ENCODE measurements around the gene MYH11.

Gene MYH11

DNA sequence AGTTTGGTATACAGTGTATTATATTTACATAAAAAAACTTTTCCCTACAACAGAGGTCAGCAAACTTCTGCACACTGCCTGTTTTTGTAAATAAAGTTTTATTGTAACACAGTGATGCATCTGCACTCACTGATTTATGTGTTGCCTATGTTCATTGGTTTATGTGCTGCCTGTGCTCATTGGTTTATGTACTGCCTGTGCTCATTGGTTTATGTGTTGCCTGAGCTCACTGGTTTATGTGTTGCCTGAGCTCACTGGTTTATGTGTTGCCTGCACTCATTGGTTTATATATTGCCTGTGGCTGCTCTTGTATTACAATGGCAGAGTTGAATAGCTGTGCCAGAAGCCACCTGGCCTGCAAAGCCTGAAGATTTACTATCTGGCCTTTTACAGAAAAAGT lies 81.6 kb downstream of the MYH11 start:
- no peak for DNase-seq

- no peak for DNase-seq
Measured at GRCh38 chr16:15773968-15774367, 82.9 kb downstream of the MYH11 start.

DNA sequence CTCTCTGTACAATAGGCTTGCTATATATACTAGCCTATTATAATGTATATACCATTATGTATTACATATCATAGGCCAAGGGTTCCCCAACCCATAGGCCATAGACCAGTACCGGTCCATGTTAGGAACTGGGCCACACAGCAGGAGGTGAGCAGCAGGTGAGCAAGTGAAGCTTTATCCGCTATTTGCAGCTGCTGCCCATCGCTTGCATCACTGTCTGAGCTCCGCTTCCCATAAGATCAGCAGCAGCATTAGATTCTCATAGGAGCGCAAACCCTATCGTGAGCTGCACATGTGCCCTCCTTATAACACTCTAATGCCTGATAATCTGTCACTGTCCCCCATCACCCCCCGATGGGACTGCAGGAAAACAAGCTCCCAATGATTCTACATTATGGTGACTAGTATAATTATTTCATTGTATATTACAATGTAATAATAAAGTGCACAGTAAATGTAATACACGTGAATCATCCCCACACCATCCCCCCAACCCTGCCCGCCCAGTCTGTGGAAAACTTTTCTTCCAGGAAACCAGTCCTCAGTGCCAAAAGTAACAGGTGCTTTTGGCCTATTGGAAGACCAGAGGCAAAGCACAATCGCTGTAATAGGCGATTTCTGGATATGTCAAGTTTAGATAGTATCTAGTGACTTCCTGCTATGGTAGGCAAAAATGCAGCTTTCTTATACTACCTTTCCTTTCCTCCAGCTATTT lies 84.1 kb downstream of the MYH11 start:
- no peak for DNase-seq

DNA sequence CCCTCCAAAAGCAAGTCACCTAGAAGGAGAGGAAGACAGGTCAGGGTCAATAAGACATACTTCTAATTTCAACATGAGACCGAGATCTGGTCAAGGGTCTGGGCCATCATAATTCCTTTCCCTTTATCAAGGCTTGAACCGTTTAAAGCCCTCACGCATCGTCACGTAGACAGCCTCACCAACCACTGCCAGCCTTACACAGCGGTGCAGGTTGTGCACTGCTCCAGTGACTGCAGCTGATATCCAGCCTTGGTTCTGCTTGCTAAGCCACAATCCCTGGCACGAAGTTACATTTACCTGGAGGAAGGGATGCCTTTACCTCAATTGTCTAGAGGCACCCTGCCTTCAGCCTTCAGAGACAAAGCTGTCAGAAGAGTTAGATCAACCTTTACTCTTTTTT lies 85.1 kb downstream of the MYH11 start:
- DNase-seq, result no peak

GRCh38 chr16:15770512-15770911 lies 86.3 kb downstream of the MYH11 start:
- DNase-seq, result no peak

DNA sequence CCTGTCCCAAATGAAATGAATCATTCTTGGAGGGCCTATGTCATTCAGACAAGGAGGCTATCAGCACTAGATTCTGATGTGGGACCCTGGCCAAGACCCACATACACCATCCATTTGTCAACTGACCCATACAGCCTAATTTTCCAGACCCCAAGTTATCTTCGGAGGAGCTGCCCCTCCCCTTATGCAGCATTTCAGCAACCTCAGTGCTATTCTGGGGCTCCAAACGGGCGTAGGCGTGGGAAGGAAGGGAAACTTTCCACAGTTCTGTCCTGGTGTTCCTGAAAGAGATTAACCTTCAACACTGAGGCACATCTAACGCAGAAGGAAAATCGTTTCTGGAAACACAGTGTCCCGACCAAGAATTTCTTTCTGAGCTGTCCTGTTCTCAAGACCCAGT lies 86.7 kb downstream of the MYH11 start:
- DNase-seq, result no peak

GRCh38 chr16:15769239-15769638 lies 87.6 kb downstream of the MYH11 start:
- no peak for DNase-seq

- DNase-seq, result no peak
Measured at GRCh38 chr16:15768201-15768600, 88.6 kb downstream of the MYH11 start.

GRCh38 chr16:15766918-15767317 lies 89.9 kb downstream of the MYH11 start:
- DNase-seq, result no peak

- DNase-seq, result peak; percentile 2
Measured at GRCh38 chr16:15765880-15766279, 90.9 kb downstream of the MYH11 start.

DNA sequence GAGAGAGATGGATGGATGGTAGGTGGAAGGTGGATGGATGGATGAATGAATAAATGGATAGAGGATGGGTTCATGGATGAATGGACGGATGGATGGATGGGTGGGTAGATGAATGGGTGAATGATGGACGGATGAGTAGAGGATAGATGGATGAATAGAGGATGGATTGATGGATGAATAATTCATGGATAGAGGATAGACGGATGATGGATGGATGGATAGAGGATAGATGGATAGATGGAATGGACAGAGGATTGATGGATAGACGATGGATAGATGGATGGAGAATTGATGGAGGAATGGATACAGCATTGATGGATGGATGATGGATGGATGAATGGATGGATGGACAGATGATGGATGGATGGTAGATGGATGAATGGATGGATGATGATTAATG lies 91.7 kb downstream of the MYH11 start:
- DNase-seq, result no peak

DNA sequence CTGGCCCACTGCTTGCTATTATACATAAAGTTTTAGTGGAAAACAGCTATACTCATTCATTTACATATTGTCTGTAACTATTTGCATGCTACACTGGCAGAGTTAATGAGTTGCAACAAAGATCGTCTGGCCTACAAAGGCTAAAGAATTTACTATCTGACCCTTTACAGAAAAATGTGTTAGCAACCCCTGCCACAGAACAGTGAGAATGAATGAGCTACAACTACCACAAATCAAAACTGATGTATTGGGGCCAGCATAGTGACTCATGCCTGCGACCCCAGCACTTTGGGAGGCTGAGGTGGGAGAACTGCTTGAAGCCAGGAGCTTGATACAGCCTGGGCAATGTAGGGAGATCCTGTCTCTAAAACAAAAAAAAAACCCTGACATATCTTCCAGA lies 92.7 kb downstream of the MYH11 start:
- DNase-seq, result no peak

- DNase-seq, result no peak
Measured at GRCh38 chr16:15760129-15760528, 96.7 kb downstream of the MYH11 start.

DNA sequence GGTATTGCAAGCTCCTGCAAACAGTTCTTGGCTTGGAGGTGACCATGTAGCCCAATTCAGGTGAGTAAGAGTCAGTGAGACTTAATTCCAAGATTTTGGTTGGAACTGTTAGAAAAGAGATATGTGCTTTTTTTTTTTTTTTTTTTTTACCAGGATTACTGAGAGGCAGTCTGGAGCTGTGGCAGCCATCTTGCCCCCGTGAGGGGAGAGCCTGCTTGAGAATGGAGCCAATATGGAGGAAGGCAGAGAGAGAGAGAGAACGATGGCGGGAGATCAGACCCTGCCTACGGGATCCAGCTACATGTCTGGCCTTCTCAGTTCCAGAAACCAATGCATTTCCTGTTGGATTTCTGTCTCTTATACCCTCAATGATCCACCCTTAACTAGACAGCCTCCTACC lies 97.8 kb downstream of the MYH11 start:
- DNase-seq, result no peak

GRCh38 chr16:15757630-15758251 lies 99.1 kb downstream of the MYH11 start:
- DNase-seq, result no peak

GRCh38 chr16:15757077-15757386 lies 99.8 kb downstream of the MYH11 start:
- DNase-seq, result no peak

DNA sequence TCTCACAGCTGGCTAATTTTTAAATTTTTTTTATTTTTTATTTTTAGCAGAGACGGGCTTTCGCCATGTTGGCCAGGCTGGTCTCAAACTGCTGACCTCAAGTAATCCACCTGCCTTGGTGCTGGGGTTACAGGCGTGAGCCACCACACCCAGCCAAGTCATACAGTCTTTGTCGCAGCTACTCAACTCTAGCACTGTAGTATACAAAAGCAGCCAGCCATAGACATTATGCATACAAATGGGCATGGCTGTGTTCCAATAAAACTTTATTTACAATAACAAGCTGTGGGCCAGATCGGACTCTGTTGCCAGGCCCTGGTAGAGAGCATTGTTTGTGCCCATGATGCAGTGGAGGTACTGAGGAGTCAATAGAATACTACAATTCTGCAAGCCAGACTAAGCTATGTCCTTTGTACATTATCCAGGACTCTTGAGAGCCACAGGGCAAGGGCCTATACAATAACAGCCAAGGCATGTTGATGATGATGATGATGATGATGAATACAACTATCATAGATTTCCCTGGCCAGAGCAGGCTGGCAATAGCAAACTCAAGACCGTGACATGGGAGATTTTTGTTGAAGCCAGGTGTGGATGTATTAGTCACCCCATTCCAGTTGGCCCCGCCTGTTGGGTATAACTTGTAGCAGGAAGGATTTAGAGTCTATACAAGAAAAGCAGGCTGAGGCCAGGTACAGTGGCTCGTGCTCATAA lies 101.8 kb downstream of the MYH11 start:
- no peak for DNase-seq

- DNase-seq, result no peak
Measured at GRCh38 chr16:15752717-15753488, 103.9 kb downstream of the MYH11 start.

GRCh38 chr16:15751940-15752339 lies 104.9 kb downstream of the MYH11 start:
- no peak for DNase-seq

DNA sequence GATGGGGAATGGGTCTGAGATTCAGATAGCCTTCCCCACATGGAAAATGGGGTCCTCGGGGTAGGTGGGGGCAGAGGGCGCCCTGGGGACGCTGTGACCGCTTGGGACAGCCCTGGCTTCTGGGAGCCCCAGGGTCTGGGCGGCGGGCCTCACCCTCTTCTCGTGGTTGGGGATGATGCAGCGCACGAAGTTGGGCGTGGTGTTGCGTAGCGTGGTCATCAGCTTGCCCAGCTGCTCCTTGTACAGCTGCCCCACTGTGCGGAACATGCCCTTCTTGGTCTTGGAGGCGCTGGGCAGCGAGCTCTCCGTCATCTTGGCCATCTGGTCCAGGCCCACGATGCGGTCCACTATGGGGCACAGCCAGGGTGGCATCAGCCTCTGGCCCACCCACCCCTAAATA lies 106.8 kb downstream of the MYH11 start:
- DNase-seq, result no peak

DNA sequence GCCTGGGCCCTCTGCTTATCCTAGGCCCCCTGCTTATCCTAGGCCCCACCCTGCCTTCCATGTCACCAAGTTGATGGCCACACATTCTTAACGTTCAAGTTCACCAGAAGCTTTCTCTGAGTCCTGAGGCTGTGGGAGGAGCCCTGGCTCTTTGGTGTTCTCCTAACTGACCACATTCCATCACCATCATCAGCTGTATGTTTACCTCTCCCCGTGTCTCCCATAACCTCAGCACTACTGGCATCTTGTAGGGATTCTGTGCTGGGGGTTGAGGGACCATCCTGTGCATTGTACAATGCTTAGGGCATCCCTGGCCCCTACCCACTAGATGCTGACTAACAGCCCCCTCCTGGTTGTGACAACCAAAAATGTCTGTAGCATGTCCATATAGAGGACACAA lies 107.5 kb downstream of the MYH11 start:
- no peak for DNase-seq

DNA sequence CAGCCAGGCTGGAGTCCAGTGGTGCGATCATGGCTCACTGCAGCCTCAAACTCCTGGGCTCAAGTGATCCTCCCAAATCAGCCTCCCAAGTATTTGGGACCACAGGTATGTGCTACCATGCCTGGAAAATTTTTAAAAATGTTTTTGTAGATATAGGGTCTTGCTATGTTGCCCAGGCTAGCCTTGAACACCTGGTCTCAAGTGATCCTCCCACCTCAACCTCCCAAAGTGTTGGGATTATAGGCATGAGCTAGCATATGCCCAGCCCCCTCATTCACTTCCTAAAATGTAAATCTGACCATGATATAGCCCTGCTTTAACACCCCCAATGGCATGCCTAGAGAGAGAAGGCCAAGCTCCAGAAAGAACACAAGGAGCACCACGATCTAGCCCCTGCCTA lies 108.2 kb downstream of the MYH11 start:
- no peak for DNase-seq

- DNase-seq, result no peak
Measured at GRCh38 chr16:15747937-15748336, 108.9 kb downstream of the MYH11 start.

DNA sequence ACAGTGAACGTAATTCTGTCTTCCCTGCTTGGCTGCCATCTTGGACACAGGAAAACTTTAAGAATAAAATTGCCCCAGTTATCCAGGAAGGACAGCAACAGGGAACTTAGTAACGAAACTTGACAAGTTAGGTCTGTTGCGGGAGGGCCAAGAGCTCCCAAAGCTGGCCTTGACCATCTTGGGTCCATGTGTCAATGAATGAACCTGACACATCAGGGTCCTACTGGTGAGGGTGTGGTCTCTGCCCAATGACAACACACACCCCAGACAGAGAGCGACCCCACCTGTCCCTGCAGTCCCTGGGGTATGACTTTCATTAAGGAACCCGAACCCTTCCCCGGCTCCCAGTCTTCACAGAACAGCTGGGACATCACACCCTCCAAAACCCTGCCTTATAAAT lies 110.5 kb downstream of the MYH11 start:
- no peak for DNase-seq

All from NCI-H1092 treated with DMSO at 0.1 percent for 48 hours (cell line).